NCI-H128 (cell line): Measurements from ENCODE around the gene NCAPH2.

Experiments used
- DNase-seq: peaks from one replicate; lab custom pipeline; 2025; ENCODE audit not compliant: unreplicated experiment; lab: John Stamatoyannopoulos, UW

Gene NCAPH2

DNA sequence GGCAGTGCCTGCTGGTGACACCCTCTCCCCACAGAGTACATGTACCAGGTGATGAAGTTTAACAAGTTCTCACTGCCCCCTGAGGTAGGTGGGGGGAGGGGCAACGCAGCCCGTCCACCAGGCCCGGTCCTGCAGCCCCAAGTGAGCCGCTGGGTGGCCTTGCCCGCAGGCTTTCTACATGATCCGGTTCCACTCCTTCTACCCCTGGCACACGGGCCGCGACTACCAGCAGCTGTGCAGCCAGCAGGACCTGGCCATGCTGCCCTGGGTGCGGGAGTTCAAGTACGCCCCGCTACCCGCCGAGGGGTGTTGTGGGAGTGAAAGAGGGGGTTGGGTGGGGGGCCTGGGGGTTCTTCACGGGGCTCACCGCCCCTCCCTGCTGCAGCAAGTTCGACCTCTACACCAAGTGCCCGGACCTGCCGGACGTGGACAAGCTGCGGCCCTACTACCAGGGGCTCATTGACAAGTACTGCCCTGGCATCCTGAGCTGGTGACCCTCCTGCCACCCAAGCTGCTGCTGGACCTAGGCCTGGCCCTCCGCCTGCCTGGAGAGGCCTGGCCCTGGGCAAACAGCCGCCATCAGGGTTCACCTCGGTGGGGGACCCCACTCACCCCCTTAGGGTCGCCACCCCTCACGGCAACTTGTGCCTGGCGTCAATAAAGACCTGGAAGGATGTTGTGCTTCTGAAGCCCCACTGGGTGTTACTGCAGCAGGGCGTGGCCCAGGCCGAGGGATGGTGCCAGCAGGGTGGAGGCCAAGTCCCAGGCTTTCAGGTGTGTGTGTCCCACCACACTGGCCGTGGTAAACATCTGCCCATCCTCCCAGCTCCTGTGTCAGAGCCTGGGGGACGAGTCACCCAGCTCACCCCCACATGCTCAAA lies 18.4 kb upstream of the NCAPH2 start:
- DNase-seq: no peak

DNA sequence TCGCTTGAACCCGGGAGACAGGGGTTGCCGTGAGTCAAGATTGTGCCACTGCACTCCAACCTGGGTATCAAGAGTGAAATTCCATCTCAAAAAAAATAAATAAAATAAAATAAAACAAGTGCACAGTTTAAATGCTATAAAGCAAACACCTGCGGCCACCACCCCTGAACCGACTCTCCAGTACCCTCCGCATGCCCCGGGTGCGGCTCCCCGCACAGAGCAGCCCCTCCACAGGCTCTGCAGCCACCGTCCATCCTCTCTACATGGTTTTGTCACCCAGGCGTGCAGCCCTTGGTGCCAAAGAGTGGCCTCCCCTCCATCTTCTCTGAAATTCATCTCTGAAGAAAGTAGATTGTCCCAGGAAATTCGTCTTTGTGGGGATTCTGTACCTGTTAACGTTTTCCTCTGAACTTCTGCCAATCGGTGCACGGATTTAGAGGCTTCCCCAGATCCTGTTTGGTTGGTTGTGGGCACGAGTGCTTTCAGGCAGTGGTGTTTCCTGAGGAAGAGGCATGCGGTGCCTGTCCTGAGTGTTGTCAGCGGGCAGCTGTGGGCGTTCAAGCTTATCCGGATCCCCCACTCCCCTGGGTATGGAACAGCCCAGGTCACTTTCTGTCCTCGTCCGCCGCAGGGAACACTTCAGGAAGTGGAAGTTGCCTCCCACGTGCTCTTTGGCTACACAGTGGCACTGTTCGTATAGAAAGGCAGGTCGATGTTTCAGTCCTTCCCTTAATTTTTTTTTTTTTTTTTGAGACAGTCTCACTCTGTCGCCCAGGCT lies 17.3 kb upstream of the NCAPH2 start:
- DNase-seq: no peak

DNA sequence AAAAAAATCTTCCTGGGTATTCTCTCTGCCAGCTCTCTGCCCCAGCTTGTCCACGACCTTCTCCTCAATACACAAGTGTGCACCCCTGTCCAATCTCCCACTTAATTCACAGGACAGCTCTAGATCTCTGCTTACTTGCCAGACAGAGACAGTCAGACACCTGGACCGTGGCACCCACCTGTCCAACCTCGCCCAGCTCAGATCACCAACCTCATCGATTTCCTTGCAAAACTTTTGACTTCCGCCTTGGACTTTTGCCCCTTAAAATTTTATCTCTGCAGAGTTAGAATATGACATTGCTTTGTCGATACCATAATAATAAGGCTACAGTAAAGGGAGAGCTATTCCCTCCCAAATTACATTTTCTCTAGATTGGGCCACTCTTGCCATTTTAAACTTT lies 10.9 kb upstream of the NCAPH2 start:
- DNase-seq: no peak

DNA sequence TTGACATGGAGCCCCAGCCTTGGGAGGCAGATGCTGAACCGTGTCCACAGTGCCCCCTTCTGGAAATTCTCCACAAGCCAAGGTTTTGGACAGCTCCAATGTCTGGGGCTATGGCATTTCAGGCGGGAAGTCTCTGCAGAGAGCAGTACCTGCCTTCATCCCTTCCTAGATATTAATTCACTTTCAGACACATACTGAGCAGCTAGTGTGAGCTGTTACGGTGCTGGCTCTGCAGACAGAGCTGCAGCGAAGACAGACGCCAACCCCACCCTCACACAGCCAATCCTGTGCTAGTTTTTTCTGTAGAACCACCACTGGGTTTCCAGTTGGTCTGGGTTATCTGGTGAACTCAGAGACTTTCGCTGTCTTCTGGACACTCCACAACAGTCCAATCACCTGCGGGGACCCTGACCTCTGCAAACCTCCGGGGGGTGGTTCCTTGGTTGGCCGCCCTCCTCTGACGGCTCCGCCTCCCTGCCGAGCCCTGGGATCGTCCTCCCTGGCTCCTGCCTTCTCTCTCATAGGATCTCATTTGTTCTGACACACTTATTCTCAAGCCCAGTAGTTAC lies 9.6 kb upstream of the NCAPH2 start:
- DNase-seq: no peak

DNA sequence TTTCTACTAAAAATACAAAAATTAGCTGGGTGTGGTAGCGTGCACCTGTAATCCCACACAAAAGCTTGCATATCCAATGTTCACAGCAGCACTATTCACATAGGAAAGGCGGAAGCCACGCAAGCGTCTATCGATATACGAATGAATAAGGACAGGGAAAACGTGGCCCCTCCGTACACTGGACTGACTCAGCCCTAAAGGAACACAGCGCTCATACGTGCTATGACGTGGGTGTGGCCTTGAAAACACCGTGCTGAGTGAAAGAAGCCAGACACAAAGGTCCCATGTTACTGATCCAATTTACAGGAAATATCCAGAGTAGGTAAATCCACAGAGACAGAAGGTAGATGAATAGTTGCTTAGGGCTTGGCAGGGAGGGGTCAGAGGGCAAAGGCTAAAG lies 7.6 kb upstream of the NCAPH2 start:
- no peak for DNase-seq

DNA sequence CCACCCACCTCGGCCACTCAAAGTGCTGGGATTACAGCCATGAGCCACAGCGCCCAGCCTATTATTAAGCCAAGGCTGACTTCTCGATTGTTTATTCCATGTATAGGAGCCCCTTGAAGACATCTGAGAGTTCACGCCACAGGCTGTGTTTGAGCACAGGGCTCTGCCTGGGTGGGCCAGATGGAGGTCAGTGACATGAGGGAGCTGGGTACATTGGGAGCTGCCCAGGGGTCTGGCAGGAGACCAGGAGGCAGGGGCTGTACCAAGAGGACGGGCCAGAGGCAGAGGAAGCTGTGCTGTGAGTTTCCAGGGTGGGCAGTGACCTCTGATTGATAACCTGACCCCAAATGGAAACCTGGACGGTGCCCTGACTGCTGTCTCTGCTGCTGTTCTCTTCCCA lies 5.9 kb upstream of the NCAPH2 start:
- no peak for DNase-seq

DNA sequence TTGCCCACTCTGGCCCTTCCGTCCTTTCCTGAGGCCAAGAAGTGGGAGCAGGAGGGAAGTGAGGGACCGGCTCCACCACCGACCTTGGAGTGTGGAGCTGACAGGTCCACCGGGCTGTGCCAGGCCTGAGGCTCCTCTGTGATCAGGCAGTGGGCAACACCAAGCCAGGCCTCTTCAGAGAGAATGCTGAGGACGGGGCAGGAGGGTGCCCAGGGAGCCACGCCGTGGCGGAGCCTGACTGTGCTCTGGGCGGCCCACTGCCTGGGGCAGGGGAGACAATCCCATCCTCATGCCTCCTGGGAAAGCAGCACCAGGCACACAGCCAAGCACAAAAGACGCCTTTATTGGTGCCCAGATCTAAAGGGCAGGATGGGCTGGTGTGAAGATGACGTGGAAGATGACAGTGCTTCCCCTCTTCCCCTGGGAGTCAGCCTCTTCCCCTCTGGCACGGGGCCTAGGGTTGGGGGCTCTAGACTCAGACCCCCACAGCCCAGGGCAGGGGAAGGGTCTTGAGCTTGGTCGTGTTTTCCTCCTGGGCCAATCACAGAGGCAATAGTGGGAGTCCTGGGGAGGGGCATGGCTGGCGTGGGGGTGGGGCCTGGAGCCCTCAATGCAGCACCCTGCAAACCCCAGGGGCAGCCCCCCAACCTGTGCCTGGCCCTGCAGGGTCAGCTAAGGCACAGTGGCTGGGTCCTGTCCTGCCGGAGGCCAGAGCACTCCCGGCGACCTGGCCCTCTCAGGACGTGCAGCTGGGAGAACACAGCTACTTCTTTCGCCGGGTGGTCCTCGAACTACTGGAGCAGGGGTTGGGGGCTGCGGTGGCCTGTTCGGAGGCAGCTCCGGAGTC lies 5.2 kb upstream of the NCAPH2 start:
- no peak for DNase-seq

DNA sequence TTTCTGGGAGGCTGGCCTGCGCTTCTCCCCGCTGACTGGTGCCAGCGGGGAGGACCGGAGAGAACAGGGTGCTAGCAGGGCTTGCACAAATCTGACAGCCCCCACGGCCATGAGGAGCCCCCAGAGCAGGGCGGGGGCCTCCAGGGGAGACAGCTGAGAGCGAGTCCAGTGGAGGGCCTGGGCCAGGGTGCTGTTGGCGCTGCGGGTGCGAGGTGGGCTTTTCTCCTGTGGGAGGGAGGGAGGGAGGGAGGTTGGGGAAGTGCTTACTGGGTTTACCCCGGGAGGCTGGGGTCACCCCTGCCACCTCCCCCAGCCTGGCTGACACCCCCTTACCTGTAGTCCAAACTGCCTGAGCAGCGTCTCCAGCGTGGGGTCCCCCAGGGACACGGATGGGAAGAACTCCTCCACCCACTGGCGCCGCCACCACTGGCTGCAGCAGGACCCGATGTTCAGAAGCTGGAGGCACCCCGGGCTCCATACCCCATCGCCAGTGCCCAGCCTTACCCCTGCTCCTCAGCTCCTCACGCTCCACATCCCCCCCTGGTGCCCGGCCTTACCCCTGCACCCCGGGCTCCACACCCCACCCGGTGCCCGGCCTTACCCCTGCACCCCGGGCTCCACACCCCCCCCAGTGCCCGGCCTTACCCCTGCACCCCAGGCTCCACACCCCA lies 4.4 kb upstream of the NCAPH2 start:
- no peak for DNase-seq

DNA sequence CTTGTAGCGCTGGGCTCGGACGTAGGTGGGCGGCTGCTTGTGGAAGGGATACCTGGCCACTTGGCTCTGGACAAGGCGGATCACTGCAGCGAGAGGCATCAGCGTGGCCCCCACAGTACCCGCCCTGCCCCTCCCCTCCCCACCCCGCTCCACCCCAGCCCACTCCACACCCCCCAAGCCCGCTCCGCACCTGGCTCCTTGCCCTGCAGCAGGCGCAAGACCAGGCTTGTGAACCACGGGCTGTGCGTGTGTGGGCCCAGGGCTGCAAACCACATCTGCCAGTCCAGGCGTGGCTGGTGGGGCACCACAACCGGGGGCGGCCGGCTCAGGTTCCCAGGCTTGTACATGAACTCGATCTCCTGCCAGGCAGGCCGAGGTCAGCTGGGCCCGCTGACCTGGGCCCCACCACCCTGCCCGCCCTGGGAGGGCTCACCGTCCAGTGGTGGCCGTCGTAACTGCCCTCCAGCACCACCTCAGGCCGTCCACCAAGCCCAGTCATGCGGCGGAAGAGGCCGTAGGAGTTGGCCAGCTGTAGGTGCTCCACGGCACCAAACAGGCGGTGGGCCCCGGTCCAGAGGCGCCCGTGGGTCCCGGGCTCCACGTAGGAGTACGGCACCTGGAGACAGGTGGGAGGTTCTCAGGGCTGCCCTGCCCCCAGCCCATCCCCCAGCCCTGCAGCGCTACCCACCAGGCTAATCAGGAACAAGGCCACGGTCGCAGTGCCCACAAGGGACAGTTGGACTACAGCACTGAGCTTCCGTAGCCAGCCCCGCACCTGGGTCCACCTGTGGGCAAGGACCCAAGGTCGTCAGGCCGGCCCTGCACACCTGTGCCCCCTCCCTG lies 3.4 kb upstream of the NCAPH2 start:
- DNase-seq: no peak

DNA sequence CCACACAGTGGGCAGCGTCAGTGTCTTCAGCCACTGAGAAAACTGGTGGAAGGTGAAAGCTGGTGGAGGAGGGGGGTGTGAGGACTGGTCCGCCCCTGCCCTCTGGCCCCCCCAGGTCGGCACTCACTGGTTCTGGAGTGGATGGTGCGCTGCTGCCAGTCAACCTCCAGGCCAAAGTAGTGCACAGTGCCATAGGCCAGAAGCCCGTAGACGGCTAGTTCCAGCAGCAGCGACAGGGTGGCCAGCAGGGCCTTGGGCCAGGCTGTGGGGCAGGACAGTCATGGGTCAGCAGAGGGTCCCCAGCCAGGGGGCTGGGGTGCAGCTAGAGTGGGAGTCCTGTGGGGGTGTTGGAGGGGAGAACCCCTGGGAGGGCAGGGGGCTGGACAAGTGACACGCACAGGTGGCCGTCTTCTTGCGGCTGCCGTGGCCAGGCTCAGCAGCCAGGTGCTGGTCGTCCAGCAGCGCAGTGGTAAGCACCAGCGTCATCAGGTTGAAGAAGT lies 2.7 kb upstream of the NCAPH2 start:
- no peak for DNase-seq

DNA sequence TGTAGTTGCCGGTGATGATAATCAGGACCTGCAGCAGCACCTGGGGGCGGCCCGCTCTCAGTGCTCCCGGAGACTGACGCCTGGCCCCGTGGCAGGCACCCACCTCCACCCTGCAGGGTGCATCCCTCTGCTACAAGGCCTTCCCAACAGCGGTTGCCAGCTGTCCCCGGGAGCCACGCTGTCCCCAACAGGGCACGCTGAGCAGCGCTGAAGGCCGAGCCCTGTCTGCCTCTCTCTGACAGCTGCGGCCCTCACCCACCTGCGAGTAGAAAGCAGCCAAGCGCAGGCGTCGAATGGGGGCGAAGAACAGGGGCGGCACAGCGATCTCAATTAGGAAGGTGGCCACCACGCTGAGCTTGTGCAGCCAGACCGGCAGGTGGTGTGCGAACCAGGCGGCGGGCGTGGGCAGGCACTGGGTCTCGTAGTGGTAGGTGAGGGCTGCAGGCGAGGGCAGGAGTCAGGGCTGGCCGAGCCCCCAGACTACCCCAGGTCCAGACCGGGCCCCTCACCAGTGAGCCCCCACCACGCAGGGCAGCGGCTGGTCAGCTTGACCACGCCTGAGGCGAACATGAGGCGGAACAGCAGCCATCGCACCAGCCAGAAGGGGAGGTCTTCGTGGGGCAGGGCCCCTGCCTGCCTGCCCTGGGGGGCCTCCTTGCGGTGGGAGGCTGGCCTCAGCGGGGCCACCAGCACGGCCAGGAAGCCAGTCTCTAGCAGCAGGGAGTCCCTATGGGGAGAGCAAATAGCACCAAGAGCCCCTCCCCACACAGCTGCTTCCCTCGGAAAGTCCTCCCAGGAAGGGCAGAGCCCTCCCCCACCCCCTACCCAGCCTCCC lies 2.0 kb upstream of the NCAPH2 start:
- DNase-seq: no peak

DNA sequence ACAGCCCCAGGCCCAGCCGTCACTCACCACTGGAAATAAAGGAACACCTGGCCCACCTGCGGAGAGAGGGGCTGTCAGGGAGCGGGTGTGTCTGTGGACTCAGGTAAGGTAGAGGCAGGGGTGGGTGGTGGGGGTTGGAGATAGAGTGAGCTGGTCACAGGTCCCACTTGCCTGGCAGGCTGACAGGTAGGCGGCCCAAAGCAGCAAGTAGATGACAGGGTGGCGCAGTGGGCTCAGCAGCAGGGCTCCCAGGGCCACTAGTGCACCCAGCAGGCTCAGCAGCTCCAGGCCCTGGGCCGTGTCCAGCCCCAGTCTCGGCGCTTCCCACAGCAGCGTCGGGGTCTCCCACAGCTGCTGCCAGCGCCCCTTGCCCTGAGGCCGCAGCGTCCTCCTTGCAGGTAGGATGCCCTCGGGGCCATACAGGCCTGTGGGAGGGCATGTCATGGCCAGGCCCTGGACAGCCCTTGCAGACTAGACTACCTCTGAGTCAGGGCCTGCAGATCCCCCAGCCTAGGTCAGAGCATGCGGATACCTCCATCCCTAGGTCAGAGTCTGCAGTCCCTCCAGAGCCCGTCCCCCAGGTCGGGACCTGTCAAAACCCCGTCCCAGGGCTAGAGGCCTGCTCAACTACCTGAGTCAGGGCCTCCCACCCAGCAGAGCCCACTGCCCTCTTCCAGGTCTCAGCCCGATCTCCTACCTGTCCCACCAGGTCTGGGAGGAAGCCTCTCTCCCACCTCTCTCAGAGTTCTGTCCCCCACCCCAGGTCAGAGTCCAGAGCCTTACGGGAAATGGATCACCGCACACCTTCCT lies 1.2 kb upstream of the NCAPH2 start:
- DNase-seq: peak; percentile 19

DNA sequence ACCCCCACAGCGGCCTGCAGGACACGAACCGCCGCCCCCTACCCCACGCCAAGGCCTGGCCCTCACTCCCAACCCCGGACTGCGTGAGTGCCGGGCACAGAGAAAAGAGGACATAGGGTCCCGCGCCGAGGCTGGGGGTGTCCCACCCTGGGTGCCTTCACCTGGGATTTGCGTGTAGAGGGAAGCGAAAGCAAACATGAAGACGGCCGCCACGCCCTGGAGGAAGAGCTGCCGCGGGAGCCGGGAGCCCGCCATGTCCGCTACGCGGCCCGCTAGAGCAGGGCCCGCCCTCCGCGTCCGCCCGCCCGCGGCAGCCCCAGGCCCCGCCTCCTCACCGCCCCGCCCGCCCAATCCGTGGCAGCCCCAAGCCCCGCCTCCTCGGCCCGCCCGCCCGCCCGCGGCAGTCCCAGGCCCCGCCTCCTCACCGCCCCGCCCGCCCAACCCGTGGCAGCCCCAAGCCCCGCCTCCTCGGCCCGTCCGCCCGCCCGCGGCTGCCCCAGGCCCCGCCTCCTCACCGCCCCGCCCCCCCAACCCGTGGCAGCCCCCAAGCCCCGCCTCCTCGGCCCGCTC lies 518 bp upstream of the NCAPH2 start, which contains the start of gene LMF2:
TSS of gene LMF2 (minus strand) at position 282 of the 570 bp plus-strand sequence. CDS start at position 255, 27 bp downstream.
- no peak for DNase-seq

DNA sequence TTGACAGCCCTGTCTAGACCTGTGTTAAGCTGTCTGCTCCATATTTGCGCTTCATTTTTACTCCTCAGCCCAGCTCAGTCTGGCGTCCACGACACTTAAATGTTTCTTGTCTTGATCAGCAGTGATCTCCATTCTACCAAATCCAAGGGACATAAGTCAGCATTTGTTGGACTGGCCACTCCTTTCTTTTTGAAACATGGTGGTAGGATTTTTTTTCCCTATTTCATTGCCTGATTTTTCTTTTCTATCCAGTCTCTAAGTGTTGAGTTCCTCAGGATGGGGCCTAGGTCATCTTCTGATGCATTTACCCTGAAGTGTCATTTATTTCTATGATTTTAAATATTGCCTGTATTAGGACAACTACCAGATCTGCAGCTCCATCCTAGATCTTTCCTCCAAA lies 873 bp downstream of the NCAPH2 start:
- no peak for DNase-seq

DNA sequence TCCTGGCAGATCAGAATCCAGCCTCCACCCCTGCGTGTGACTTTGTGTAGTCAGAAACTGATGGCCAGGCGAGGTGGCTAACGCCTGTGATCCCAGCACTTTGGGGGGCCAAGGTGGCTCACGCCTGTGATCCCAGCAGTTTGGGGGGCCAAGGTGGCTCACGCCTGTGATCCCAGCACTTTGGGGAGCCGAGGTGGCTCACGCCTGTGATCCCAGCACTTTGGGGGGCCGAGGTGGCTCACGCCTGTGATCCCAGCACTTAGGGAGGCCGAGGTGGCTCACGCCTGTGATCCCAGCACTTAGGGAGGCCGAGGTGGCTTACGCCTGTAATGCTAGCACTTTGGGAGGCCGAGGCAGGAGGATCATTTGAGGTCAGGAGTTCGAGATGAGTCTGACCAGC lies 5.2 kb downstream of the NCAPH2 start:
- DNase-seq: no peak

DNA sequence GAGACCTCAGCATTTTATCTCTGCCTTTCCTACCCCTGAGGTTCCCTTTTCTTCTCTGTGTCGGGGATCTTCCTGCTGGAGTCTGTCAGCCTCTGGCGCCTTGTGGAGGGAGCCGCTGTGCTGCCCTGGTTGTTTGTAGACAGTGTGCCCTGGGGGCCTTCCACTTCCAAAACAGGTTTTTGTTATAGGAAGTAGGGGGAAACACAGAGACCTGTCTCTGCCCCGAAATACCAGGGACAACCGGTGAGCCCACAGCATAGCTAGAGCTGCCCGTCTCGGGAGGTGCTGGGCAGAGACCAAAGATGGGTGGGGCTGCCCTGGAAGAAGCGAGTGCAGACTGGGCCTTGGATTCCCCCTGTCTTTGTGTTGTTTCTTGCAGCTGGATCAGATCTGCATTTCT lies 8.0 kb downstream of the NCAPH2 start:
- DNase-seq: no peak

DNA sequence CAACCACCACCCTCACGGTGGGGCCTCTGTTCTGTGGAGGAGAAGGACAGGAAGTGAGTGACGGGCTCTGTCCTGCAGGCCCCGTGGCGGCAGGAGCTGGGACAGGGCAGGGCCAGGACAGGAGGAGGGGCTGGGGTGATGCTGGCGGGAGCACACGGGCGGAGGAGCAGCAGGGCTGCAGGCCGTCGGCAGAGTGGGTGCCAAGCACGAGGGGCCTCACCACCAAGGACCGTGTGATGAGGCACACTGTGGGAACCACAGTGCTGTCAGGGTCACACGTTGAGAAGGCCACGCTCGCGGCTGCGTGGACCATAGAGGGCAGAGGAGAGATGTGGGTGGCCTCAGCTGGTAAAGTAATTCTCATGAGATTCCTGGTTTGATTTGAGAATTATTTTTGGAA lies 8.9 kb downstream of the NCAPH2 start:
- DNase-seq: no peak
